MM.1S (cell line): ENCODE measurements around the gene ITGB1.

Source experiments
- DNase-seq: peaks from one replicate; pipeline ENCODE4 v3.0.0-alpha.2; 2015
- H2AFZ ChIP-seq: fragments of 300-600 bp; sonication (generic); 2 replicates; pipeline ENCODE4 v1.6.0; 2016; ENCODE audit warnings: antibody characterized with exemption, low read length
- H3F3A ChIP-seq: fragments of 300-600 bp; sonication (generic); 2 replicates; pipeline ENCODE4 v1.6.1; 2016; ENCODE audit warnings: mild to moderate bottlenecking, antibody characterized with exemption, low read length, moderate library complexity, mixed read lengths; ENCODE audit not compliant: insufficient read depth
- H3K27ac ChIP-seq: fragments of 300-600 bp; sonication (generic); 2 replicates; pipeline ENCODE4 v1.5.1; 2016; ENCODE audit warnings: mild to moderate bottlenecking, low read length
- H3K27me3 ChIP-seq: fragments of 300-600 bp; sonication (generic); replicated peaks from 2 replicates; pipeline ENCODE4 v1.6.0; 2016; ENCODE audit warnings: low read length; ENCODE audit not compliant: insufficient read depth
- H3K36me3 ChIP-seq: fragments of 300-600 bp; sonication (generic); replicated peaks from 2 replicates; pipeline ENCODE4 v1.6.1; 2016; ENCODE audit warnings: mild to moderate bottlenecking, low read length, mixed read lengths; ENCODE audit not compliant: insufficient read depth
- H3K4me1 ChIP-seq: fragments of 300-600 bp; sonication (generic); 2 replicates; pipeline ENCODE4 v1.6.1; 2016; ENCODE audit warnings: low read length, mixed read lengths
- H3K4me2 ChIP-seq: fragments of 300-600 bp; sonication (generic); 2 replicates; pipeline ENCODE4 v1.6.0; 2016; ENCODE audit warnings: low read depth, low read length
- H3K4me3 ChIP-seq: fragments of 300-600 bp; sonication (generic); 2 replicates; pipeline ENCODE4 v1.5.1; 2016; ENCODE audit warnings: low read length, mixed read lengths
- H3K79me2 ChIP-seq: fragments of 300-600 bp; sonication (generic); 2 replicates; pipeline ENCODE4 v1.6.1; 2016; ENCODE audit warnings: mixed run types, low read length, mixed read lengths
- H3K9ac ChIP-seq: fragments of 300-600 bp; sonication (generic); 2 replicates; pipeline ENCODE4 v1.6.1; 2016; ENCODE audit warnings: low read length, mixed read lengths
- H3K9me2 ChIP-seq: fragments of 300-600 bp; sonication (generic); replicated peaks from 2 replicates; pipeline ENCODE4 v1.6.1; 2016; ENCODE audit warnings: mild to moderate bottlenecking, low read length, mixed read lengths; ENCODE audit not compliant: insufficient read depth
- H3K9me3 ChIP-seq: fragments of 300-600 bp; sonication (generic); replicated peaks from 2 replicates; pipeline ENCODE4 v1.6.1; 2016; ENCODE audit warnings: mild to moderate bottlenecking, low read length, mixed read lengths; ENCODE audit not compliant: insufficient read depth
- H4K20me1 ChIP-seq: fragments of 300-600 bp; sonication (generic); 2 replicates; pipeline ENCODE4 v1.6.1; 2016; ENCODE audit warnings: mild to moderate bottlenecking, low read length, moderate library complexity, mixed read lengths; ENCODE audit not compliant: insufficient read depth
- EZH2 ChIP-seq: fragments of 300-600 bp; sonication (generic); optimal IDR thresholded peaks from 2 replicates; pipeline ENCODE3; 2017; ENCODE audit warnings: low read depth, mild to moderate bottlenecking, antibody characterized with exemption, low read length, mixed read lengths
- EZH2phosphoT487 ChIP-seq: fragments of 300-600 bp; sonication (generic); IDR thresholded peaks from 2 replicates; pipeline ENCODE4 v1.6.1; 2018; ENCODE audit warnings: antibody characterized with exemption, low read length
- TF ChIP-seq, protein P1 (sequence below): fragments of 300-600 bp; sonication (generic); IDR thresholded peaks from 2 replicates; pipeline ENCODE4 v1.5.1; 2016; ENCODE audit warnings: antibody characterized with exemption, low read length, mixed read lengths

ITGB1 gene

DNA sequence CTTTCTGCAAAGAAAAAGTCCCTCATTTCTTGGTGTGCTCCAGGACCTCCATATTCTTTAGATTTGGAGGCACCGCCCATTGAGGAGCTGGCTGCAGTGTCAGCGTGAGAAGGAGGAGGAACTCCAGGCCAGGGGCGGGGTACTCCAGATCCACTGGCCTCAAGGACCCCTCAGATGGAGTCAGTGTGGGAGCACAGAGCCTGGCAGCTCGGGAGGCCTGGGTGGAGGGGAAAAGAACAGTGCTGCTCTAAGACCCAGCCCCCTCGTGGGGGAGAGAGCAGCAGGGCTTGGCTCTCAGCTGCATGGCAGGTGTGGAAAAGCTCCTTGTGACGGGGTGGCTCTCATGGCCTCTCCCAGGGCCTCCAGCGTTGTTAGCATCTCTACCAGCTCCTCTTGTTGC lies 70.5 kb downstream of the ITGB1 start:
- Histone ChIP-seq H3K79me2 (no peaks in the 10 kb centered on the region), H3K9ac (no peak overlapping the region), H3F3A (no peaks in the 10 kb centered on the region), H3K4me3 (no peak overlapping the region), H4K20me1 (no peaks in the 10 kb centered on the region), H3K36me3 (no peaks in the 10 kb centered on the region), H3K27ac (no peak overlapping the region), H3K9me3 (no peaks in the 10 kb centered on the region), H2AFZ (no peak overlapping the region), H3K27me3 (no peaks in the 10 kb centered on the region), H3K4me1 (no peaks in the 10 kb centered on the region), H3K4me2 (no peak overlapping the region), H3K9me2 (no peaks in the 10 kb centered on the region)
- no peak for DNase-seq
- TF ChIP-seq EZH2 = no peak
- TF ChIP-seq EZH2phosphoT487 = no peak
- TF ChIP-seq, protein P1, sequence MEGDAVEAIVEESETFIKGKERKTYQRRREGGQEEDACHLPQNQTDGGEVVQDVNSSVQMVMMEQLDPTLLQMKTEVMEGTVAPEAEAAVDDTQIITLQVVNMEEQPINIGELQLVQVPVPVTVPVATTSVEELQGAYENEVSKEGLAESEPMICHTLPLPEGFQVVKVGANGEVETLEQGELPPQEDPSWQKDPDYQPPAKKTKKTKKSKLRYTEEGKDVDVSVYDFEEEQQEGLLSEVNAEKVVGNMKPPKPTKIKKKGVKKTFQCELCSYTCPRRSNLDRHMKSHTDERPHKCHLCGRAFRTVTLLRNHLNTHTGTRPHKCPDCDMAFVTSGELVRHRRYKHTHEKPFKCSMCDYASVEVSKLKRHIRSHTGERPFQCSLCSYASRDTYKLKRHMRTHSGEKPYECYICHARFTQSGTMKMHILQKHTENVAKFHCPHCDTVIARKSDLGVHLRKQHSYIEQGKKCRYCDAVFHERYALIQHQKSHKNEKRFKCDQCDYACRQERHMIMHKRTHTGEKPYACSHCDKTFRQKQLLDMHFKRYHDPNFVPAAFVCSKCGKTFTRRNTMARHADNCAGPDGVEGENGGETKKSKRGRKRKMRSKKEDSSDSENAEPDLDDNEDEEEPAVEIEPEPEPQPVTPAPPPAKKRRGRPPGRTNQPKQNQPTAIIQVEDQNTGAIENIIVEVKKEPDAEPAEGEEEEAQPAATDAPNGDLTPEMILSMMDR = no peak

- no peaks in the 10 kb centered on the region for H3K9me2 ChIP-seq
- H3K36me3 ChIP-seq = no peaks in the 10 kb centered on the region
- H4K20me1 ChIP-seq = no peaks in the 10 kb centered on the region
- no peaks in the 10 kb centered on the region for H3F3A ChIP-seq
- no peaks in the 10 kb centered on the region for H3K4me1 ChIP-seq
- H3K4me3 ChIP-seq = no peak overlapping the region
- H3K9ac ChIP-seq = no peak overlapping the region
- H3K27me3 ChIP-seq = no peaks in the 10 kb centered on the region
- no peak overlapping the region for H2AFZ ChIP-seq
- no peaks in the 10 kb centered on the region for H3K9me3 ChIP-seq
- H3K79me2 ChIP-seq = no peaks in the 10 kb centered on the region
- no peak for DNase-seq
- TF ChIP-seq, protein P1 = no peak
- TF ChIP-seq EZH2phosphoT487 (no peak), EZH2 (no peak)
- H3K27ac ChIP-seq = no peak overlapping the region
- H3K4me2 ChIP-seq = no peak overlapping the region
Measured at GRCh38 chr10:32882076-32882475, 76.0 kb downstream of the ITGB1 start.

- H3K4me3 ChIP-seq = no peak overlapping the region
- TF ChIP-seq, protein P1 = no peak
- no peak for TF ChIP-seq EZH2
- no peak for TF ChIP-seq EZH2phosphoT487
- H3K9ac ChIP-seq = no peak overlapping the region
- no peaks in the 10 kb centered on the region for H4K20me1 ChIP-seq
- no peaks in the 10 kb centered on the region for H3K4me1 ChIP-seq
- H3K79me2 ChIP-seq = no peaks in the 10 kb centered on the region
- H3K9me2 ChIP-seq = no peaks in the 10 kb centered on the region
- H3K27me3 ChIP-seq = no peaks in the 10 kb centered on the region
- no peaks in the 10 kb centered on the region for H3K36me3 ChIP-seq
- no peaks in the 10 kb centered on the region for H3K9me3 ChIP-seq
- no peak for DNase-seq
- no peak overlapping the region for H3K27ac ChIP-seq
- no peak overlapping the region for H2AFZ ChIP-seq
- H3K4me2 ChIP-seq = no peak overlapping the region
- no peaks in the 10 kb centered on the region for H3F3A ChIP-seq
Measured at GRCh38 chr10:32878646-32879045, 79.4 kb downstream of the ITGB1 start.
